ENCODE data around the gene CIT. TPM values are rescaled to one million over a fixed set of nuclear protein-coding genes. Genes with fewer than 3 reads are reported as not detected.
A peak's percentile ranks its signal among the peaks of the same experiment; 100 is the strongest.

The CIT gene
- total and polyA plus RNA-seq, 4 donors = 0.31 to 24.7 (median 1.8) TPM

DNA sequence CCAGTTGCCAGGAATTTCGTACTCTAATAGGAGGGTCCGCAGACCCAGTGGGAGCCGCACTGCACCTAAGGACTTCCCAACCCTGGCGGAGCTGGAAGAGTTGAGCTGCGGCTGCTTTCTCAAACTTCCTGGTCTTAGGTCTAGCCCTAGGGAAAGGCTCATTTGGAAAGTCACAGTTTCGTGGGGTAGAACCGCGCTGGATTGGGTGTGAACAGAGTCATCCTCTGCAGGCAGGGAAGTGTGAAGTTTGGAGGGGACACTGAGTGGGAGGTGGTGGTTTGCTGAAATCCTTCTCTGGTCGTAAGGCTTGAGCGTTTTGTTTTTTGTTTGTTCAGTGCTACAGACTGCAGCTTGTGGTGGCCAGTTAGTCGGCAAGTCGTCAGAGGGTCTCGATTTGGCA is 190.3 kb downstream of the CIT start:
- no peak for DNase-seq (ENCODE audit: low spot score)
- Histone ChIP-seq H3K9ac (ENCODE audit: low read depth in 1 of 2, low read length in 2 of 2) (no peak overlapping the region), H3K4me3 (ENCODE audit: low read depth in 1 of 3, low read length in 3 of 3) (no peak overlapping the region), H3K4me1 (ENCODE audit: control insufficient read depth in 4 of 4, insufficient read depth in 4 of 4, low read length in 3 of 4) (peaks cover 10 to 53% (median 24%) of the 10 kb centered on the region in 4 donors), H3K9me3 (ENCODE audit: control insufficient read depth in 4 of 4, low read length in 3 of 4) (no peaks in the 10 kb centered on the region), H3K27me3 (ENCODE audit: control insufficient read depth in 4 of 4, insufficient read depth in 4 of 4, low read length in 3 of 4) (no peaks in the 10 kb centered on the region), H3K36me3 (ENCODE audit: control insufficient read depth in 4 of 4, insufficient read depth in 3 of 4, low read depth in 1 of 4, low read length in 3 of 4) (no peaks in the 10 kb centered on the region), H3K27ac (ENCODE audit: low read depth in 1 of 2, low read length in 2 of 2) (peak overlapping the region in 1 of 2 donors; percentile 88)
- 94% methylated on average over 13 of the region's 13 CpGs for WGBS
- no peak for TF ChIP-seq FOXA2 (IDR thresholded peaks at IDR 0.05)
- no peak for TF ChIP-seq MAX (IDR thresholded peaks at IDR 0.05)
- no peak for TF ChIP-seq SP1 (IDR thresholded peaks at IDR 0.05)
- TF ChIP-seq JUND (IDR thresholded peaks at IDR 0.05) = no peak
- TF ChIP-seq TAF1 (conservative IDR thresholded peaks at IDR 0.05) = no peak
- TF ChIP-seq HNF4G (IDR thresholded peaks at IDR 0.05) = no peak
- no peak for TF ChIP-seq RXRA (IDR thresholded peaks at IDR 0.05)
- TF ChIP-seq ZBTB33 (IDR thresholded peaks at IDR 0.05) = no peak
- TF ChIP-seq ATF3 (IDR thresholded peaks at IDR 0.05) = no peak

DNA sequence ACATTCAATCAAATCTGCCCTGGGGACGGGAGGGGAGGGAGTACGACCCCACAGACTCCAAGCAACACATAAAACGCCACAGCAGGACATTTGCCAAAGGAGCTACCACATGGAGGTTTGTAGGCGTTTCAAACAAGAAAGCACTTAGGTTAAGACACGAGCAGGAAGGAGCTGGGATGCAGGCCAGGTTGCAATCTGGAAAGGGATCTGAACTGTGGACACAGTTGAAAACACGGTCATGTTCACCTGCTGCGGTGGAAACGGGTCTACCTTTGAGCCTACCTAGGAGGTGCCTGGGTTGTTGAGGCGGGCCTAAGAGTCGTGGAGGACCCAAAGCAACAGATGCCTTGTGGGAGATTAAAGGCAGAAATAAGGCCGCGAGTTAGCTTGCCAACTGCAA is 190.8 kb downstream of the CIT start:
- 47% methylated on average over 12 of the region's 12 CpGs for WGBS
- no peak overlapping the region for H3K4me3 ChIP-seq (ENCODE audit: low read depth in 1 of 3, low read length in 3 of 3)
- H3K27me3 ChIP-seq (ENCODE audit: control insufficient read depth in 4 of 4, insufficient read depth in 4 of 4, low read length in 3 of 4) = no peaks in the 10 kb centered on the region
- no peak overlapping the region for H3K9ac ChIP-seq (ENCODE audit: low read depth in 1 of 2, low read length in 2 of 2)
- H3K4me1 ChIP-seq (ENCODE audit: control insufficient read depth in 4 of 4, insufficient read depth in 4 of 4, low read length in 3 of 4) = peaks cover 14 to 54% (median 25%) of the 10 kb centered on the region in 4 donors
- H3K36me3 ChIP-seq (ENCODE audit: control insufficient read depth in 4 of 4, insufficient read depth in 3 of 4, low read depth in 1 of 4, low read length in 3 of 4) = peaks cover 0 to under 1% (median 0%) of the 10 kb centered on the region in 4 donors
- H3K27ac ChIP-seq (ENCODE audit: low read depth in 1 of 2, low read length in 2 of 2) = peak overlapping the region; percentile 86 to 88
- no peaks in the 10 kb centered on the region for H3K9me3 ChIP-seq (ENCODE audit: control insufficient read depth in 4 of 4, low read length in 3 of 4)
- TF ChIP-seq RAD21 (IDR thresholded peaks at IDR 0.05) = no peak
- TF ChIP-seq HNF4A (conservative IDR thresholded peaks at IDR 0.05) = peak; percentile 15 to 42
- peak; percentile 25 to 37 for TF ChIP-seq RXRA (IDR thresholded peaks at IDR 0.05)
- no peak for TF ChIP-seq EGR1 (IDR thresholded peaks at IDR 0.05; ENCODE audit: low read depth in 2 of 2)
- no peak for DNase-seq (ENCODE audit: low spot score)

- H3K36me3 ChIP-seq (ENCODE audit: control insufficient read depth in 4 of 4, insufficient read depth in 3 of 4, low read depth in 1 of 4, low read length in 3 of 4) = peaks cover 0 to 8% (median 2%) of the 10 kb centered on the region in 4 donors
- peak overlapping the region in 2 of 3 donors; percentile 52 to 66 for H3K4me3 ChIP-seq (ENCODE audit: low read depth in 1 of 3, low read length in 3 of 3)
- H3K9ac ChIP-seq (ENCODE audit: low read depth in 1 of 2, low read length in 2 of 2) = peak overlapping the region in 1 of 2 donors; percentile 95
- WGBS = 21% methylated on average over 4 of the region's 4 CpGs
- H3K9me3 ChIP-seq (ENCODE audit: control insufficient read depth in 4 of 4, low read length in 3 of 4) = no peaks in the 10 kb centered on the region
- no peak for DNase-seq (ENCODE audit: low spot score)
- H3K4me1 ChIP-seq (ENCODE audit: control insufficient read depth in 4 of 4, insufficient read depth in 4 of 4, low read length in 3 of 4) = peaks cover 20 to 51% (median 29%) of the 10 kb centered on the region in 4 donors
- H3K27me3 ChIP-seq (ENCODE audit: control insufficient read depth in 4 of 4, insufficient read depth in 4 of 4, low read length in 3 of 4) = no peaks in the 10 kb centered on the region
- peak overlapping the region; percentile 86 to 88 for H3K27ac ChIP-seq (ENCODE audit: low read depth in 1 of 2, low read length in 2 of 2)
- TF ChIP-seq RAD21 (IDR thresholded peaks at IDR 0.05) (peak; percentile 18 to 33), ATF3 (IDR thresholded peaks at IDR 0.05) (no peak), HNF4G (IDR thresholded peaks at IDR 0.05) (no peak), HNF4A (conservative IDR thresholded peaks at IDR 0.05) (peak; percentile 77 to 87), REST (IDR thresholded peaks at IDR 0.05) (peak; percentile 61), EGR1 (IDR thresholded peaks at IDR 0.05; ENCODE audit: low read depth in 2 of 2) (peak in 1 of 2 donors; percentile 67), FOXA1 (IDR thresholded peaks at IDR 0.05) (peak; percentile 27), FOXA2 (IDR thresholded peaks at IDR 0.05) (peak; percentile 44), JUND (IDR thresholded peaks at IDR 0.05) (peak; percentile 53 to 77), TAF1 (conservative IDR thresholded peaks at IDR 0.05) (peak; percentile 85), MAX (IDR thresholded peaks at IDR 0.05) (peak; percentile 92), ZBTB33 (IDR thresholded peaks at IDR 0.05) (peak; percentile 56), RXRA (IDR thresholded peaks at IDR 0.05) (peak; percentile 87 to 95), SP1 (IDR thresholded peaks at IDR 0.05) (peak; percentile 89), NR2F2 (IDR thresholded peaks at IDR 0.05) (no peak)
Observed at GRCh38 chr12:119685375-119685774, 191.7 kb downstream of the CIT start.
